Osteocyte (in vitro differentiated cells): Measurements from ENCODE around the gene ACAP3. TPM values are rescaled to one million over a fixed set of nuclear protein-coding genes. Genes with fewer than 3 reads are reported as not detected.

Experiments
- DNase-seq: peaks from one replicate; pipeline ENCODE4 v3.0.0; 2021; ENCODE audit warnings: mixed read lengths; ENCODE audit not compliant: unreplicated experiment; ENCODE audit errors: extremely low spot score
- H3K27ac Mint-ChIP-seq: one replicate; pipeline ENCODE4 v1.8.0; 2021; ENCODE audit warnings: mild to moderate bottlenecking, mixed read lengths; ENCODE audit not compliant: unreplicated experiment
- H3K27me3 Mint-ChIP-seq: one replicate; pipeline ENCODE4 v1.8.0; 2021; ENCODE audit warnings: mixed read lengths; ENCODE audit not compliant: unreplicated experiment
- H3K36me3 Mint-ChIP-seq: one replicate; pipeline ENCODE4 v1.8.0; 2021; ENCODE audit warnings: mixed read lengths; ENCODE audit not compliant: unreplicated experiment
- H3K4me1 Mint-ChIP-seq: one replicate; pipeline ENCODE4 v1.8.0; 2021; ENCODE audit warnings: mixed read lengths; ENCODE audit not compliant: unreplicated experiment
- H3K4me3 Mint-ChIP-seq: one replicate; pipeline ENCODE4 v1.8.0; 2021; ENCODE audit warnings: mild to moderate bottlenecking, moderate library complexity, mixed read lengths; ENCODE audit not compliant: unreplicated experiment
- H3K9me3 Mint-ChIP-seq: one replicate; pipeline ENCODE4 v1.8.0; 2021; ENCODE audit warnings: mixed read lengths; ENCODE audit not compliant: unreplicated experiment
- total RNA-seq: library from RNA; stranded (reverse); gene quantifications from 2 replicates; pipeline ENCODE4 v1.2.1, GENCODE V29; 2021
- TF ChIP-seq, protein P1 (sequence below): fragments of 200-600 bp; sonication (generic); IDR thresholded peaks from 2 replicates; pipeline ENCODE4 v1.5.0; 2021; ENCODE audit warnings: antibody characterized with exemption, mild to moderate bottlenecking, moderate library complexity

Gene ACAP3
- total RNA-seq, 1 donor from 2014 or later, result 73.8 TPM

GRCh38 chr1:1302951-1303509 is 4.7 kb downstream of the ACAP3 start:
- no peak overlapping the region for H3K4me3 Mint-ChIP-seq
- H3K4me1 Mint-ChIP-seq, result peaks cover 33% of the 10 kb centered on the region
- H3K27ac Mint-ChIP-seq, result no peak overlapping the region
- H3K27me3 Mint-ChIP-seq, result no peaks in the 10 kb centered on the region
- DNase-seq, result no peak
- TF ChIP-seq, protein P1, sequence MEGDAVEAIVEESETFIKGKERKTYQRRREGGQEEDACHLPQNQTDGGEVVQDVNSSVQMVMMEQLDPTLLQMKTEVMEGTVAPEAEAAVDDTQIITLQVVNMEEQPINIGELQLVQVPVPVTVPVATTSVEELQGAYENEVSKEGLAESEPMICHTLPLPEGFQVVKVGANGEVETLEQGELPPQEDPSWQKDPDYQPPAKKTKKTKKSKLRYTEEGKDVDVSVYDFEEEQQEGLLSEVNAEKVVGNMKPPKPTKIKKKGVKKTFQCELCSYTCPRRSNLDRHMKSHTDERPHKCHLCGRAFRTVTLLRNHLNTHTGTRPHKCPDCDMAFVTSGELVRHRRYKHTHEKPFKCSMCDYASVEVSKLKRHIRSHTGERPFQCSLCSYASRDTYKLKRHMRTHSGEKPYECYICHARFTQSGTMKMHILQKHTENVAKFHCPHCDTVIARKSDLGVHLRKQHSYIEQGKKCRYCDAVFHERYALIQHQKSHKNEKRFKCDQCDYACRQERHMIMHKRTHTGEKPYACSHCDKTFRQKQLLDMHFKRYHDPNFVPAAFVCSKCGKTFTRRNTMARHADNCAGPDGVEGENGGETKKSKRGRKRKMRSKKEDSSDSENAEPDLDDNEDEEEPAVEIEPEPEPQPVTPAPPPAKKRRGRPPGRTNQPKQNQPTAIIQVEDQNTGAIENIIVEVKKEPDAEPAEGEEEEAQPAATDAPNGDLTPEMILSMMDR, result no peak
- no peaks in the 10 kb centered on the region for H3K36me3 Mint-ChIP-seq
- no peaks in the 10 kb centered on the region for H3K9me3 Mint-ChIP-seq

DNA sequence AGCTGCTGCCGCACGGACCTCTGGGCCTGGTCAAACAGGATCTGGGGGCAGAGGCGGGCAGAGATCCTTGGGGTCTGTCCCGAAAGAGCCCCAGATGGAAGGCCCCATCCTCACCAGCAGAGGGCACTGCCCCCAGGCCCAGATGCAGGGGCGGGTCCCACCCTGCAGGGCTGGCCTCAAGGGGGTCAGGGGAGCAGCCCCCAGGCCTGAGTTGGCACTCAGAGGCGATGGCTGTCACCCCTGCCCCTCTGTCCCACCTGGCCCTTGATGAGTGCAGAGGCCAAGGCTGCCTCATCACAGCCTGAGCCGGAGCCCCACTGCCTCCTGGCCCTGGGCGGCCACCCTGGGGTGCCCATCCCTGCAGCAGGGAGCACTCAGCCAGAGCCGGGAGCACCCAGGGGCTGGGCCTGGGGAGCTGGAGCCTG is 5.7 kb downstream of the ACAP3 start:
- Mint-ChIP-seq H3K4me1 (peaks cover 31% of the 10 kb centered on the region), H3K27me3 (no peaks in the 10 kb centered on the region), H3K27ac (no peak overlapping the region), H3K9me3 (no peaks in the 10 kb centered on the region), H3K36me3 (no peaks in the 10 kb centered on the region), H3K4me3 (no peak overlapping the region)
- no peak for DNase-seq
- TF ChIP-seq, protein P1, result peak; percentile 50

- Mint-ChIP-seq H3K36me3 (no peaks in the 10 kb centered on the region), H3K27me3 (no peaks in the 10 kb centered on the region), H3K27ac (no peak overlapping the region), H3K9me3 (no peaks in the 10 kb centered on the region), H3K4me3 (no peak overlapping the region), H3K4me1 (peaks cover 16% of the 10 kb centered on the region)
- TF ChIP-seq, protein P1, result no peak
- DNase-seq, result no peak
Measured at GRCh38 chr1:1300352-1300739, 7.4 kb downstream of the ACAP3 start.

- no peak for DNase-seq
- peaks cover 11% of the 10 kb centered on the region for H3K4me1 Mint-ChIP-seq
- H3K27ac Mint-ChIP-seq, result no peak overlapping the region
- no peaks in the 10 kb centered on the region for H3K9me3 Mint-ChIP-seq
- H3K27me3 Mint-ChIP-seq, result no peaks in the 10 kb centered on the region
- no peak overlapping the region for H3K4me3 Mint-ChIP-seq
- no peaks in the 10 kb centered on the region for H3K36me3 Mint-ChIP-seq
- TF ChIP-seq, protein P1, result peak; percentile 32
Measured at GRCh38 chr1:1299686-1300351, 7.9 kb downstream of the ACAP3 start.

DNA sequence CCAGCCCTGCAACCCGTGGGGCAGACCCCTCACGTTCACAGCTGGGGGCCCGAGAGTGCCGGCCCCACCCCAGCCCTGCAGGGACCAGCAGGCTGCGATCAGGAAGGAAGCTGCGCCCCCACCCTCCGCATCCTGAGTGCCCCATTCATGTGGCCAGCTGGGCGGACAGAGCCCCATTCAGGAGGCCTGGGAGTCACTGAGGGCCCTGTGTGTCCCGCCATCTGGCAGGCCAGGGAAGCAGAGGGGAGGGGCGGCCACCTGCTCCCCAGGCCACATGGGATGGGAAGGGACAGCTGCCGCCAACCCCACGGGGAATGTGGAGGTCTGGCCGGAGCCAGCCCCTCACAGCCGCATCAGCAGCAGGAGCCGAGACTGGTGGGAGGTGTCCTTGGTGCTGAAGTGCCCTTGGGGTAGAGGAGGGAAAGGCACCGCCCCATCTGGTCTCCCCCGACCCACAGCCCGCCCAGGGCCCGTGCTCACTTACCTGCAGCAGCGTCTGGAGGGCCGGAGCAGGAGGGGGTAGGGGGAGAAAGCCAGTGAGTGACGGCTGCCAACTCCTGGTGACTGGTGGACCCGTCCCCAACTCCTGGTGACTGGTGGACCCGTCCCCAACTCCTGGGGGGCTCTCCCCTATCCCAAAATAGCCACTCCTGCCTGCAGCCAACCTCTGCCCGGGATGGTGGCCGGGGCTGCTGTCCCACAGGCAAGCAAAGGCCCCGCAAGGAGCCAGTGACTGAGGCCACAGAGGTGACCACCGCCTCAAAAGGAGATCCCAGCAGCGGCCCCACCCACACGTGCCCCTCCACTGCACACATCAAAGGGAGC is 8.7 kb downstream of the ACAP3 start:
- Mint-ChIP-seq H3K27ac (no peak overlapping the region), H3K36me3 (no peaks in the 10 kb centered on the region), H3K4me3 (no peak overlapping the region), H3K27me3 (no peaks in the 10 kb centered on the region), H3K4me1 (peaks cover 6% of the 10 kb centered on the region), H3K9me3 (no peaks in the 10 kb centered on the region)
- DNase-seq, result no peak
- TF ChIP-seq, protein P1, result no peak
